NCI-H128 (cell line): ENCODE results near the gene GIMD1.
"Not testable (repeated sequence)": the region's sequence is repeated elsewhere in the genome, so short reads cannot be mapped to it uniquely, and the experiment has no call there.

Experiments used
- DNase-seq: peaks from one replicate; lab custom pipeline; 2025; ENCODE audit not compliant: unreplicated experiment; lab: John Stamatoyannopoulos, UW

The GIMD1 gene

DNA sequence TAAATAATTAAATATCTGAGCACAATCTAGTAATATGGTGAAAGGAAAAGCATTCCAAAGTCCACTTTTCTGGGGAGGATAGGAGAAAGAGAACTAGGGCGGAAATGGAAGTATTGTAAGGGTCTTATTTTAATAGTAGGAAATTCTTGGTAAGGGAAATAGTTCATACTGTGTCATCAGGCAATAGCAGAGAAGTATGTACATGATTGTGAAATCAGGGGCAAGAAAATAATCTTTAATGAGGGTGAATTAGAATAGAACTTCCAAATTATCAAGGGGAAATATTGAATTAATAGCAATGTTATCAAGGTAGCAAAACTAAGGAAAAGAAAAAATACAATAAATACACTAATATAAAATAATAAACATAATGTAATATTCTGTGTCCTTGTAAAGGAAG lies 14.8 kb downstream of the GIMD1 start:
- DNase-seq = no peak

DNA sequence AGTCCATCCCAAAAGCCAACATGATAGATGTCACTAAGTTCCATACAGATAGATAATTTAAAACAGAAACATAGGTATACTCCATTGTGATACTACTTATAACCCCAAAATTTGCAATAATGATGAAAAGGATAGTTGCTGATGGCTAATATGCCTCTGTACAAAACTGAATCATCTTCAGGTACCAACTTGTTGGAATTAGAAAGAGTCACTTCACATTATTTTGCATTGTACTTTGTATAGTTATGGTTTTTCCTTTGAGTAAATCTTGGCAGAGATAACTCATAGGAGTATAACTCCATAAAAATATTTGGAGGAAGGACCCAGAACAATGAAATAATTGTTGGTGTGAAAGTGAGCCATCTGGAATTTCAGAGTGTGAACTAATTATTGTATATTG lies 17.6 kb downstream of the GIMD1 start:
- DNase-seq = no peak

DNA sequence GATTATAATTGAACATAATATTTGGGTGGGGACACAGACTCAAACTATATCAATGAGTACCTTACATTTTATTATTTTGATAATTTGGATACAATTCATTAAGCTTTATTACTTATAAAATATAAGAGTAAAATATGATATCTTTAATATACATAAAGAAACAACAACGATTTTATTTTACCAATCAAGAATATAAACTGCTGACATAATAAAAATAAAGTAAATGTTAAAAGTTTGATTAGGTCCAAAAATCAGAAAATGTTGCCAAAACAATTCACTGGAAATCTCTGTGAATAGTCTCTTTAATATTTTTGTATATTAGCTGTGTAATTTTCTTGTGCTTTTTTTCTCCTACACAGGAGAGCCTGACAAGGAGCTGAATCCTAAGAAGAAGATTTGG lies 21.4 kb downstream of the GIMD1 start:
- DNase-seq = no peak

DNA sequence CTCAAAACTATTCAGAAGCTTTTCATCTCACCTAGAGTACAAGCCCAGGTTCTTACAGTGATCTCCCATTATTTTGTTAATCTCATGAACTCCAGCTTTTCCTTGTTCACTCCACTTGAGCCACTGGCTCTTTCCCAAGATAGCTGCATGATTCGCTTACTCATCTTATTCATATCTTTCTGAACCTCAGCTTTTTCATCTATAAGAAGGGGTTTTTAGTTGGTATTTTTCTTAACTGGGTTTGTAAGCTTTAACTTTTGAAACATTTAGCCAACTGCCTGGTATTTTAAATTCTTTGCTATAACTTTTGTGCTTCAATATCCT lies 24.0 kb downstream of the GIMD1 start:
- no peak for DNase-seq

DNA sequence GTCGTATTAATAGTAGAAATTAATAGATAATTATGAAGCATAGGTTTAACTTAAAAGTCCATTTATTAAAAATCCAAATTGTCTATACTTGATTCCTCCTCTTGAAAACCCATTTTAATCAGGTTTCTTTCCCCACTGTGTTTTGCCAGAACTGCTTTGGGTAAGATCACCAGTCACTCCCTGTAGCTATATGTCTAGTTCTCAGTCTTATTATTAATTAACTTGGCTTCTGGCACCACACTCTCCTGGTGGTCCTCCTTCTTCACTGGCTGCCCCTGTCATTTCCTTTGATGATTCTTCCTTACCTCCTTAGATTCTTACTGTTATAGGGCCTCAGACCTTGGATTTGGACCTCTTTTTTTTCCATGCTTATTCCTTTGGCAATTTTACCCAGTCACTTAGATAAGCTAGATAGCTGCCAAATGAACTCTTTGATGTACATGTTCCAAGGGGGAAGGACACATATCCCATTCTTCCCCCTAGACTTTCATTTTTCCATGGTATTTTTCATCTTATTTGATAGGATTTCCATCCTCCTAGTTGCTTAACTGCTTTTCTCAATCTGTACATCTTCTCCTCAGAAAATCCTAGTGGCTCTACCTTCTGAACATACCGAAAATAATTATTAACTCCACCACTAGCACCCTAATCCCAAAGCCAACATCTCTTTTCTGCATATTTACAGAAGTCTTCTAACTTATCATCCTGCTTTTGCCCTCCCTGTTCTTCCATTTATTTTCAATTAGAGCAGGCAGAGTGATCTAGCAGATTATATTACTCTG lies 24.5 kb downstream of the GIMD1 start:
- DNase-seq = no peak

DNA sequence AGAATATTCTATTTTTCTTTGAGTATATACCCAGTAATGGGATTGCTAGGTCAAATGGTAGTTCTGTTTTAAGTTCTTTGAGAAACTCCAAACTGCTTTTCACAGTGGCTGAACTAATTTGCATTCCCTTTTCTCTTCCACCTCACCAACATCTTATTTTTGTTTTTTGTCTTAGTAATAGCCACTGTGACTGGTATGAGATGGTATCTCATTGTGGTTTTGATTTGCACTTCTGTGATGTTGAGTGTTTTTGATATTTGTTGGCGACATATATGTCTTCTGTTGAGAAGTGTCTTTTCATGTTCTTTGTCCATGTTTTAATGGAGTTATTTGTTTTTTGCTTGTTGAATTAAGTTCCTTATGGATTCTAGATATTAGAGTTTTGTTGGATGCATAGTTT lies 27.8 kb downstream of the GIMD1 start:
- DNase-seq = no peak

DNA sequence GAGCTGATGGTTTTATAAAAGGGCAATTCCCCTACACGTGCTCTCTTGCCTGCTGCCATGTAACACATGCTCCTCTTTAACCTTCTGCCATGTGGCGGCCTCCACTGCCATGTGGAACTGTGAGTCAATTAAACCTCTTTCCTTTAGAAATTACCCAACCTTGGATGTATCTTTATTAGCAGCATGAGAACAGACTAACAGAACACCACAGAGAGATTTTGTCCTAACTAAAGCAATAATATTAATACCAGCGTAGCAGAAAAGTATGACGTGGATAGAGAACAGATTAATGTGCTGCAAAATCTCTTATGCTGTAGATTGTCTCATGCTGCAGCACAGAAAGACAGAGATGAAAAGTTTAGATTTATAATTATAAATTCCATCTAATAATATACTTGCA lies 29.1 kb downstream of the GIMD1 start:
- DNase-seq = no peak

DNA sequence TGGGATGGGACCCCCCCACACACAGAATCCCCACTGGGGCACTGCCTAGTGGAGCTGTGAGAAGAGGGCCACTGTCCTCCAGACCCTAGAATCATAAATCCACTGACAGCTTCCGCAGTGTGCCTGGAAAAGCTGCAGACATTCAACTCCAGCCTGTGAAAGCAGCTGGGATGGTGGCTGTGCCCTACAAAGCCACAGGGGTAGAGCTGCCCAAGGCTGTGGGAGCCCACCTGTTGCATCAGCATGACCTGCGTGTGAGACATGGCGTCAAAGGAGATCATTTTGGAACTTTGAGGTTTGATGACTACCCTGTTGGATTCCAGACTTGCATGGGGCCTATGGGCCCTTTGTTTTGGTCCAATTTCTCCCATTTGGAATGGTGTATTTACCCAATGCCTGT lies 29.9 kb downstream of the GIMD1 start:
- no peak for DNase-seq

DNA sequence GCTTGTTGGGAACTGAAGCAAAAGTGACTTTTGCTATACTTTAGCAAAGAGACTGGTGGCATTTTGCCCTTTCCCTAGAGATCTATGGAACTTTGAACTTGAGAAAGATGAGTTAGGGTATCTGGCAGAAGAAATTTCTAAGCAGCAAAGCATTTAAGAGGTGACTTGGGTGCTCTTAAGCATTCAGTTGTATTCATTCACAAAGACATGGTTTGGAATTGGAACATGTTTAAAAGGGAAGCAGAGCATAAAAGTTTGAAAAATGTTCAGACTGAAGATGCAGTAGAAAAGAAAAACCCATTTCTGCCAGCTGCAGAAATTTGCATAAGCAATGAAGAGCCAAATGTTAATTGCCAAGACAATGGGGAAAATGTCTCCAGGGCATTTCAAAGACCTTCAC lies 30.7 kb downstream of the GIMD1 start:
- no peak for DNase-seq

DNA sequence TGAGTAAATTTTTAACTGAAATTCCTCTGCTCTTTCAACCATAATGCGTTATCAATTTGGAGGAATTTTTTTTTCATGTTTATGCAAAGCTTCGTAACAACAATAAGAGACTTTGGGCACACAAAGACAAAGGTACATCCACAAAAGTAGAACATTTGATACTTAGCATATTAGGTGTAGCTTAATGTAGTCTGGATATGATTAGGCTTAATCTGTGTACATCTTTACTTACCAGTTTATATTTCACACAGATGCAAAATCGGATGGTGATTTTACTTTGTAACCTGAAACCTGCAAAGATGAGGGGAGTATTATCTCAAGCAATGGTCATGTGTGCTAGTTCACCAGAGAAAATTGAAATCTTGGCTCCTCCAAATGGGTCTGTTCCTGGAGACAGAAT lies 32.0 kb downstream of the GIMD1 start:
- DNase-seq = no peak

DNA sequence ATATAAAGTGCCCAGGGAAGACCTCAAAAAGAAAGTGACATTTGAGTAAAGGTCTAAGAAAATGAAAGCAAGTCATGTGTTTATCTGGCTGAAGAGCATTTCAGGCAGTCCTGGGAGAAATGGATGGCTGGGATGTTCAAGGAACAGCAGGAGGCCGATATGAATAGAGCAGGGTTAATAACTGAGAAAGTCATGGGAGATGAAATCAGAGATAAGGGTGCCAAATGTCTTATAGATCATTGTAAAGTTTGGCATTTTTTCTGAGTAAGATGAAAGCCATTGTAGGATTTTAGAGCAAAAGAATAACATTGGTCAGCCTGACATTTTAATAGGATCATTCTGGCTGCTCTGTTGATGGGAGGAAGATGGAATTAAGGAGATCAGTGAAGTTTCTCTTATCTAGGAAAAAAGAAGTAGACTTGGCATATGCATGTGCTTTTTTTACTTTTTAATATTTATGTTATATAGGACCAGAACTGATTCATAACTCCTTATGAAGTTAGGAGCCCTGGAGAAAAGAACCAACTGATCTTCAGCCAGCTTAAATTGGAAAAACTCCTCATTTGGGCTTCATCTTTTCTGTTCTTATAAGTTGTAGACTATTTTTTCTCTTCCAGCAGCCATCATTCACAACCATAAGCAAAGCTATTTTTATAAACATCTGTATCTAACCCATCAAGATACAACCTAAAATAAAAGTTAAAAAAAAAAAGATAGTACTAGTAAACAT lies 33.7 kb downstream of the GIMD1 start:
- no peak for DNase-seq

DNA sequence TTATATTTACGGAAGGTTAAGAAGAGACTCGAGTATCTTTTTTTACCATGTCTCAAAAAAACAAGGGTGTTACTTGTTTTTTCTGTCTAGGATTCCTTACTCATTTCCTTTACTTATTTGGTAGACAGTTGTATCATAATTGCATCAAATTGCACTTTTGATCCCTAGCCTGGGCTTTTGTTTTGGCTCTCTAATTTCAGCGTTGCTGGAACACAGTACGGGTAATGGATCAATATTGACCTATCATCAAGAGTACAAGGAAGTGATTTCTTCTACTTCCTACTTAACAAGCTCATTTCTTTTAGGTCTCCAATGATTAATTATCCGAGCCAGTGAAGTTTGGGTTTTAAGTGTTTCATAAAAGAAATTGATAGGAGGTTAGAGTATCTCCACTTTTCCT lies 35.4 kb downstream of the GIMD1 start:
- no peak for DNase-seq

DNA sequence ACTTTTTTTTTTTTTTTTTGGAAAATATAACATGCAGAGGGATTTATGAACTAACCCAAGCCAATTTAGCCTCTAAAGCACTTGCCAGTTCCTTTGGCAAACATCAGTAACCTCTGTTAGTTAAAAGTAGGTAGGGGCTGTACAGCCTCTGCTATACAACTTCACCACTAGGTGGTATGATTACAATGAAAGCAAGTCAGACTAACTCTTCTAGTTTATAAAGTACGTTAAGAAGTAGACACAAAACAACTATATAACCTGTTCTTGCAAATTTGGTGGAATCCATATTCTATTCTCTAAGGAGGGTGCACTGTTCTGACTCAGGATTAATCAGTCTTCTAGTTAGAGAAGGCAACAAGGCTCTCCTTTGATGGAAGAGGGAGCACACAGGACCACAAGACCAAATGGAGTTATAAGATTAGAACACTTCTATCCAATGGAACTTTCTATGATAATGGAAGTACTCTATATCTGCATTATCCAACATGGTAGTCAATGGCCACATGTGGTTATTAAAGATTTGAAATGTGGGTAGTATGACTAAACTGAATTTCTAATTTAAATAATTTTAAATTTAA lies 39.4 kb downstream of the GIMD1 start:
- DNase-seq = peak; percentile 0

DNA sequence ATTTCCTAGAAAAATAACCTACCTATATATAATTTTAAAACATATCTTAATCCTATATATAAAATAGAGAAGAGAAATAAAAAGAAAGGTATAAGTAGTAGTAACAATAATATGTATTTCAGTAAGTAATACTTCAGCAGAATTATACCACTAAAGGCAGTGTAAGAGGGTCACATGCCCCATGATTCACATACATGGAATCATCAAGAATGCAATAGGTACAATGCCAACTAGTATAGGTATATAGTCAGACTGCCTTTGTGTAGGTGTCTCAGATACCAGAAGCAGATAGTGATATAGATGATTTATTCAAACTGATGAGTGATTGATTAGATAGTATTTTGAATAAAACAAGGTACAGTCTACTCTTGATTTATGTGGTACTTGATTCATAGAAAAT lies 42.8 kb downstream of the GIMD1 start:
- DNase-seq = no peak

DNA sequence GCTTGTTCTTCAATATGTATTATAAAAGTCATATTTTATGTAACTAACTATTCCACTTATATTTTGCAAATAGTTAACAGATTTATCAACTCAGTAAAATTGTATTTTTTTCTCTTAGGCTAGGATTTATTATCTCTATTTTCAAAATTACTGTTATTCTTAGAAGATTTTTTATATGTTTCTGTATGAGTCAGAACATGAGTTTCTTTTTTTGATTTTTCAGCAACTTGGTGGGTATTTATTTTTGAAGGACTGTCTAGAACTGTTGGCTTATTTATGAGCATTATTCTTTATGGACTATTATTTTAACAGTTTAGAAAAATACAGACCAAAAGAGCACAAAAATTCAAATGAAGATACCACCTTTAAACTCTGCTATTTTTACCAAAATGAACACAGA lies 45.5 kb downstream of the GIMD1 start:
- DNase-seq = no peak

DNA sequence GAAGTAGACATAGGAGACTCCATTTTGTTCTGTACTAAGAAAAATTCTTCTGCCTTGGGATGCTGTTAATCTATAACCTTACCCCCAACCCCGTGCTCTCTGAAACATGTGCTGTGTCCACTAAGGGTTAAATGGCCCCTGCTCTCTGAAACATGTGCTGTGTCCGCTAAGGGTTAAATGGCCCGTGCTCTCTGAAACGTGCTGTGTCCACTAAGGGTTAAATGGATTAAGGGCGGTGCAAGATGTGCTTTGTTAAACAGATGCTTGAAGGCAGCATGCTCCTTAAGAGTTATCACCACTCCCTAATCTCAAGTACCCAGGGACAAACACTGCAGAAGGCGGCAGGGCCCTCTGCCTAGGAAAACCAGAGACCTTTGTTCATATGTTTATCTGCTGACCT lies 46.8 kb downstream of the GIMD1 start:
- DNase-seq = not testable (repeated sequence)

DNA sequence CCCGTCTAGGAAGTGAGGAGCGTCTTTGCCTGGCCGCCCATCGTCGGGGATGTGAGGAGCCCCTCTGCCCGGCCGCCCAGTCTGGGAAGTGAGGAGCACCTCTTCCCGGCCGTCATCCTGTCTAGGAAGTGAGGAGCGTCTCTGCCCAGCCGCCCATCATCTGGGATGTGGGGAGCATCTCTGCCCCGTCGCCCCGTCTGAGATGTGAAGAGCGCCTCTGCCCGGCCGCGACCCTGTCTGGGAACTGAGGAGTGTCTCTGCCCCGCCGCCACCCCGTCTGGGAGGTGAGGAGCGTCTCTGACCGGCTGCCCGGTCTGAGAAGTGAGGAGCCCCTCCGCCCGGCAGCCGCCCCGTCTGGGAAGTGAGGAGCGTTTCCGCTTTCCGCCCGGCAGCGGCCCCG lies 47.4 kb downstream of the GIMD1 start:
- not testable (repeated sequence) for DNase-seq

DNA sequence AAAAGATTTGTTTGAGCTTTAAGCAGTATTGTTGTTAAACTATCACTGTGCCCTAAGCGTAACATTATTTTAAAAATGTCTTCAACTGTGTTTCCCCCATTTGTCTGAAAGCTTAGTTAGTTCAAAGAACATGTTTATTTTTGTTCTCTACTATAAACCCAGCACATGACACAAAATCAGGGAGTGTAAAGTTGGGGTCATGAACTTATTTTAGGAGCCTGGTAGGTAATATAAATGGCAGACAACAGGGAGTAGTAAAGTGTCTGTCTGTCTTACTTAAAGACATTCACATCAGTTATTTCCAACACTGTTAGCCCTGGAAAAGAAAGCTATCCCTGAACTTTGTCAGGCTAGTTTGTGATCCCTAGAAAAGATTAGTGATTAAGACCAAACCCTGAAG lies 48.3 kb downstream of the GIMD1 start:
- no peak for DNase-seq

DNA sequence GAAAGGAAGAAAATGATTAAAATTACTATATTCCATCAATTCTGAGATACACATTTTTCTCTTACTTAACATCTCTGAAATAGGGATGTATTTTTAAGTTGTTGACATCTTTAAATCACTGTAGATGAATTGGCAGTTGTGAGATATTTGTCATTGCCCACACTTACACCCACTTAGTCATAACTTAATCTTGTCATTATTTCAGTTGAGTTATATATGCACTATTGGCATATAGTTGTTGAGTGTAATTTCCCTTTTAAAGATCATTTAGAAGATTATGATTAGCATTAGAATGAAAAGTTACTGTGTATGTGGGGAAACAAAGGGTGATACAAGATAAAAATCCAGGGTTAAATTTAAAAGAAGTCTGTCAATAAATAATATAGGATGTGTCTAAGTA lies 50.1 kb downstream of the GIMD1 start:
- no peak for DNase-seq

DNA sequence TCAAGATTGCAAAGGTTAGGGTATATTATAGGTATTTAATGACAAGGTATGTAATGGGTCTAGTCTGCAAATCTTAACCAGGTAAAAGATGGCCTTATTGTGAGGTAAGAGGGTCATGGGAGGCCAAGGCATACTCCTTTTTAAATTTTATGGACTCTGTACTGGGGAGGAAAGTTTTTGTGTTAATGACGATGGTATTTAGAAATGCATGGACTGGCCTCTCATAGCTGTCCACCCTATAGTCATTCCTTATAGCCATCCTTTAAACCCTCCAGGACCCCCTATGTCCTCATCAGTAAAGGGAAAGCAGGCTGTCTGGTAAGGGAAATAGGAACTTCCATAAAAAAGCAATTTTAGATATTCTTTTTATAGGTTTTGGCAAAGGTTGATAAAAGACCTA lies 50.8 kb downstream of the GIMD1 start:
- no peak for DNase-seq

DNA sequence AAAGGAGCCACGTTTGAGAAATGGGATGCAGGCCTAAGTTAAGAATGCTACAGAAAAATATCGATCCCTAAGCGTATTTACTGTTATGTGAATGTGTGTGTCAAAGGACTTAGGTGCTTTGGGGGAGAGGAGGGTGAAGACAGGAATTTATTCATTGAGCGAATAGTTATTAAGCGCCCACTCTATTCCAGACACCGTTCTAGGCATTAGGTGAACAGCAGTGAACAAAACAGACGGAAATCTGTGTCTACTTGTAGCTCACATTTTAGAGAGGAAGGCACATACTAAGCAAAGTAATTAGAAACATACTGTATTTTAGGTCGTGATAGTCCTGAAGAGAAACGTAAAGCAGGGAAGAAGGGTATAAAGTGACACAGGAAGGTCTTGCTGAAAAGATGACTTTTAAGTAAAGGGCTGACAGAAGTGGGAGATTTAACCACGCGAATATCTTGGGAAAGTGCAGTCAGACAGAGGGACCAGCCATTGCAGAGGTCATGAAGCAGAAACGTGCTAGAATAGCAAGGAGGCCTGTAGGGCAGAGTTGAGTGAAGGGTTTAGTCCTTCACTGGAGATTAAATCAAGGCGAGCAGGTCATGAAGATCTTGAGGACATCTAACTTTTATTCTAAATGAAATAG lies 51.7 kb downstream of the GIMD1 start:
- no peak for DNase-seq
